Neural cell (in vitro differentiated cells): Measurements from ENCODE around the gene DGKG. TPM values are rescaled to one million over a fixed set of nuclear protein-coding genes. Genes with fewer than 3 reads are reported as not detected.

Experiments used
- H2AFZ ChIP-seq: fragments of 200-600, 300-800 bp; sonication (generic), shearing (Covaris generic); 2 replicates; pipeline ENCODE4 v1.6.0; 2014; ENCODE audit warnings: low read depth, mild to moderate bottlenecking, antibody characterized with exemption, low read length, moderate library complexity
- H3F3A ChIP-seq: fragments of 200-600 bp; shearing (Covaris generic); 2 replicates; pipeline ENCODE4 v1.6.1; 2016; ENCODE audit warnings: mild to moderate bottlenecking, moderate library complexity, mixed read lengths, antibody characterized with exemption, low read length; ENCODE audit not compliant: insufficient read depth, poor library complexity, severe bottlenecking
- H3K27ac ChIP-seq: fragments of 200-600, 300-800 bp; sonication (generic), shearing (Covaris generic); 2 replicates; pipeline ENCODE4 v1.5.1; 2014; ENCODE audit warnings: mild to moderate bottlenecking, low read length, moderate library complexity
- H3K27me3 ChIP-seq: fragments of 300-800, 200-600 bp; sonication (generic), shearing (Covaris generic); 2 replicates; pipeline ENCODE4 v1.6.0; 2014; ENCODE audit warnings: mild to moderate bottlenecking, low read depth, low read length, moderate library complexity; ENCODE audit not compliant: insufficient read depth
- H3K36me3 ChIP-seq: fragments of 300-800, 200-600 bp; sonication (generic), shearing (Covaris generic); 2 replicates; pipeline ENCODE4 v1.5.1; 2014; ENCODE audit warnings: mild to moderate bottlenecking, antibody characterized with exemption, low read length, moderate library complexity; ENCODE audit not compliant: insufficient read depth
- H3K4me2 ChIP-seq: fragments of 300-800, 200-600 bp; sonication (generic), shearing (Covaris generic); 2 replicates; pipeline ENCODE4 v1.6.0; 2014; ENCODE audit warnings: mild to moderate bottlenecking, low read length
- H3K4me3 ChIP-seq: fragments of 300-800, 200-600 bp; sonication (generic), shearing (Covaris generic); 2 replicates; pipeline ENCODE4 v1.5.1; 2014; ENCODE audit warnings: mild to moderate bottlenecking, low read length, moderate library complexity
- H3K79me2 ChIP-seq: fragments of 200-600 bp; shearing (Covaris generic); replicated peaks from 2 replicates; pipeline ENCODE4 v1.6.0; 2014; ENCODE audit warnings: mild to moderate bottlenecking, low read length, moderate library complexity; ENCODE audit not compliant: insufficient read depth
- H3K9ac ChIP-seq: fragments of 300-800, 200-600 bp; sonication (generic), shearing (Covaris generic); 2 replicates; pipeline ENCODE4 v1.6.1; 2016; ENCODE audit warnings: mild to moderate bottlenecking, low read length, mixed read lengths
- H3K9me2 ChIP-seq: fragments of 200-600 bp; shearing (Covaris generic); 2 replicates; pipeline ENCODE4 v1.6.1; 2016; ENCODE audit warnings: mild to moderate bottlenecking, low read length, mixed read lengths; ENCODE audit not compliant: insufficient read depth
- H3K9me3 ChIP-seq: fragments of 200-600, 300-800 bp; sonication (generic), shearing (Covaris generic); 2 replicates; pipeline ENCODE4 v1.6.1; 2016; ENCODE audit warnings: mild to moderate bottlenecking, mixed run types, low read length, moderate library complexity, mixed read lengths
- H4K20me1 ChIP-seq: fragments of 200-600 bp; shearing (Covaris generic); 2 replicates; pipeline ENCODE4 v1.6.1; 2016; ENCODE audit warnings: mild to moderate bottlenecking, mixed run types; ENCODE audit not compliant: insufficient read depth
- EP300 ChIP-seq: fragments of 450-650 bp; conservative IDR thresholded peaks from 2 replicates; pipeline ENCODE4 v1.6.1; 2014; ENCODE audit warnings: antibody characterized with exemption, mild to moderate bottlenecking, moderate library complexity; ENCODE audit not compliant: poor library complexity, severe bottlenecking
- EZH2 ChIP-seq: fragments of 200-600, 300-800 bp; shearing (Covaris generic), sonication (generic); IDR thresholded peaks from 2 replicates; pipeline ENCODE4 v1.6.1; 2014; ENCODE audit warnings: antibody characterized with exemption, low read length, borderline replicate concordance, mild to moderate bottlenecking; ENCODE audit not compliant: insufficient read depth, poor library complexity, severe bottlenecking
- MXI1 ChIP-seq: fragments of 450-650 bp; conservative IDR thresholded peaks from 2 replicates; pipeline ENCODE4 v1.6.1; 2014; ENCODE audit warnings: antibody characterized with exemption, mild to moderate bottlenecking; ENCODE audit not compliant: poor library complexity, severe bottlenecking
- POLR2AphosphoS5 ChIP-seq: IDR thresholded peaks from 2 replicates; pipeline ENCODE4 v1.6.1; 2012
- RAD21 ChIP-seq: fragments of 450-650 bp; conservative IDR thresholded peaks from 2 replicates; pipeline ENCODE4 v1.6.1; 2014; ENCODE audit warnings: antibody characterized with exemption, mild to moderate bottlenecking, moderate library complexity
- SMC3 ChIP-seq: fragments of 450-650 bp; conservative IDR thresholded peaks from 2 replicates; pipeline ENCODE4 v1.6.1; 2014; ENCODE audit warnings: antibody characterized with exemption, mild to moderate bottlenecking, moderate library complexity; ENCODE audit not compliant: poor library complexity
- TAF1 ChIP-seq: IDR thresholded peaks from 2 replicates; pipeline ENCODE4 v1.6.1; 2012; ENCODE audit warnings: low read depth
- polyA plus RNA-seq: library from polyadenylated mRNA; depleted of rRNA; stranded (reverse); fragments of >200 nt; gene quantifications from 2 replicates; pipeline ENCODE4 v1.2.3, GENCODE V29; 2014
- TF ChIP-seq, protein P1 (sequence below): IDR thresholded peaks from 2 replicates; pipeline ENCODE4 v1.6.1; 2012; ENCODE audit warnings: borderline replicate concordance
- TF ChIP-seq, protein P2 (sequence below): fragments of 450-650 bp; IDR thresholded peaks from 2 replicates; pipeline ENCODE4 v1.5.1; 2014; ENCODE audit warnings: antibody characterized with exemption, mild to moderate bottlenecking, moderate library complexity; ENCODE audit not compliant: poor library complexity, severe bottlenecking

Gene DGKG
- polyA plus RNA-seq, 1 donor from 2014 or later = not detected

DNA sequence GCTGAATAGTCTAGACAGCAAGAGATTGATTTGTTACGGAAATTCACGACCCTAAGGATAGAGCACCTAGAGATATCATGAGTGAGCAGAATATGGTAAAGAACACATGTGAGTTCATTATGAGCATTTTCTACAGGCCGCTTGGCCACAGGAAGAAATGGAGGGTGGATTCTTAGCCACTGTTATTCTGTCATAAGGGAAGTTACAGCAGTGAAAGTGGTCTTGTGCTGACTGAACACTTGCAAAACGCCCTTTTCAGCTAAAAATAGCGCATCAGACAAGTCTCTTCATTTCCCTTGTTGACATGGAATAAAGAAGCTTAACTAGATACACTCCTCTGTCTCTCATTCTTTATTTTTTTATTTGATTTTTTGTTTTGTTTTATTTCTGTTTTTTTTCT lies 19.8 kb downstream of the DGKG start:
- no peaks in the 10 kb centered on the region for H3K9me3 ChIP-seq
- H3K4me3 ChIP-seq = no peak overlapping the region
- H4K20me1 ChIP-seq = no peaks in the 10 kb centered on the region
- H3K4me2 ChIP-seq = no peak overlapping the region
- no peak overlapping the region for H2AFZ ChIP-seq
- no peak overlapping the region for H3K27ac ChIP-seq
- H3K9ac ChIP-seq = no peak overlapping the region
- H3K27me3 ChIP-seq = no peaks in the 10 kb centered on the region
- TF ChIP-seq, protein P1, sequence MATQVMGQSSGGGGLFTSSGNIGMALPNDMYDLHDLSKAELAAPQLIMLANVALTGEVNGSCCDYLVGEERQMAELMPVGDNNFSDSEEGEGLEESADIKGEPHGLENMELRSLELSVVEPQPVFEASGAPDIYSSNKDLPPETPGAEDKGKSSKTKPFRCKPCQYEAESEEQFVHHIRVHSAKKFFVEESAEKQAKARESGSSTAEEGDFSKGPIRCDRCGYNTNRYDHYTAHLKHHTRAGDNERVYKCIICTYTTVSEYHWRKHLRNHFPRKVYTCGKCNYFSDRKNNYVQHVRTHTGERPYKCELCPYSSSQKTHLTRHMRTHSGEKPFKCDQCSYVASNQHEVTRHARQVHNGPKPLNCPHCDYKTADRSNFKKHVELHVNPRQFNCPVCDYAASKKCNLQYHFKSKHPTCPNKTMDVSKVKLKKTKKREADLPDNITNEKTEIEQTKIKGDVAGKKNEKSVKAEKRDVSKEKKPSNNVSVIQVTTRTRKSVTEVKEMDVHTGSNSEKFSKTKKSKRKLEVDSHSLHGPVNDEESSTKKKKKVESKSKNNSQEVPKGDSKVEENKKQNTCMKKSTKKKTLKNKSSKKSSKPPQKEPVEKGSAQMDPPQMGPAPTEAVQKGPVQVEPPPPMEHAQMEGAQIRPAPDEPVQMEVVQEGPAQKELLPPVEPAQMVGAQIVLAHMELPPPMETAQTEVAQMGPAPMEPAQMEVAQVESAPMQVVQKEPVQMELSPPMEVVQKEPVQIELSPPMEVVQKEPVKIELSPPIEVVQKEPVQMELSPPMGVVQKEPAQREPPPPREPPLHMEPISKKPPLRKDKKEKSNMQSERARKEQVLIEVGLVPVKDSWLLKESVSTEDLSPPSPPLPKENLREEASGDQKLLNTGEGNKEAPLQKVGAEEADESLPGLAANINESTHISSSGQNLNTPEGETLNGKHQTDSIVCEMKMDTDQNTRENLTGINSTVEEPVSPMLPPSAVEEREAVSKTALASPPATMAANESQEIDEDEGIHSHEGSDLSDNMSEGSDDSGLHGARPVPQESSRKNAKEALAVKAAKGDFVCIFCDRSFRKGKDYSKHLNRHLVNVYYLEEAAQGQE = no peak
- TF ChIP-seq EP300 = no peak
- TF ChIP-seq TAF1 = no peak
- TF ChIP-seq MXI1 = no peak
- TF ChIP-seq SMC3 = no peak
- TF ChIP-seq, protein P2, sequence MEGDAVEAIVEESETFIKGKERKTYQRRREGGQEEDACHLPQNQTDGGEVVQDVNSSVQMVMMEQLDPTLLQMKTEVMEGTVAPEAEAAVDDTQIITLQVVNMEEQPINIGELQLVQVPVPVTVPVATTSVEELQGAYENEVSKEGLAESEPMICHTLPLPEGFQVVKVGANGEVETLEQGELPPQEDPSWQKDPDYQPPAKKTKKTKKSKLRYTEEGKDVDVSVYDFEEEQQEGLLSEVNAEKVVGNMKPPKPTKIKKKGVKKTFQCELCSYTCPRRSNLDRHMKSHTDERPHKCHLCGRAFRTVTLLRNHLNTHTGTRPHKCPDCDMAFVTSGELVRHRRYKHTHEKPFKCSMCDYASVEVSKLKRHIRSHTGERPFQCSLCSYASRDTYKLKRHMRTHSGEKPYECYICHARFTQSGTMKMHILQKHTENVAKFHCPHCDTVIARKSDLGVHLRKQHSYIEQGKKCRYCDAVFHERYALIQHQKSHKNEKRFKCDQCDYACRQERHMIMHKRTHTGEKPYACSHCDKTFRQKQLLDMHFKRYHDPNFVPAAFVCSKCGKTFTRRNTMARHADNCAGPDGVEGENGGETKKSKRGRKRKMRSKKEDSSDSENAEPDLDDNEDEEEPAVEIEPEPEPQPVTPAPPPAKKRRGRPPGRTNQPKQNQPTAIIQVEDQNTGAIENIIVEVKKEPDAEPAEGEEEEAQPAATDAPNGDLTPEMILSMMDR = no peak
- no peak for TF ChIP-seq RAD21
- TF ChIP-seq POLR2AphosphoS5 = no peak
- no peak for TF ChIP-seq EZH2
- no peaks in the 10 kb centered on the region for H3K79me2 ChIP-seq
- H3K36me3 ChIP-seq = no peaks in the 10 kb centered on the region
- no peaks in the 10 kb centered on the region for H3K9me2 ChIP-seq
- no peaks in the 10 kb centered on the region for H3F3A ChIP-seq

DNA sequence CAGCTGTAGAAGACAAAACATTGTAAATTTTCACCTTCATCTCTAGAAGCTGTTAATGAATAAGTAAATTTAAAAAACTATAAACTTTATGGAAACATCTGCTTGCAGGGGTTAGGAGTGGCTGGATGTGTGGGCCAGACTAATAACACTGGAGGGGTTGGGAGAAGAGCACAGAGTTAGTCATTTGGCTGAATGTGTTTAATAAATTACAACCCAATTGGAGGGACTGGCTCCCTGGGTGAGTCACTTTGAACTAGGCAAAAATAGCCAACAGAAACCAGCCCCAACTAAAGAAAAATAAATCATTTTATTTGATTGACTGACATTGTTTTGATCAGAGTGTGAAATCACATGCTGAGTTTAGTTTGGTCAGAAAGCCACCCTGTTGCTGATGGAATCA lies 21.8 kb downstream of the DGKG start:
- Histone ChIP-seq H3K79me2 (no peaks in the 10 kb centered on the region), H4K20me1 (no peaks in the 10 kb centered on the region), H3K9me3 (no peaks in the 10 kb centered on the region), H3K9ac (no peak overlapping the region), H3K9me2 (no peaks in the 10 kb centered on the region), H3K4me3 (no peak overlapping the region), H3K4me2 (no peak overlapping the region), H2AFZ (no peak overlapping the region), H3K36me3 (no peaks in the 10 kb centered on the region), H3F3A (no peaks in the 10 kb centered on the region), H3K27ac (no peak overlapping the region), H3K27me3 (no peaks in the 10 kb centered on the region)
- TF ChIP-seq SMC3 (no peak), RAD21 (no peak)
